Fibroblast of lung (primary cell): ENCODE measurements around the gene KRT38.

Source experiments
- EZH2 ChIP-seq: IDR thresholded peaks from 2 replicates; pipeline ENCODE4 v1.5.1; 2012; ENCODE audit warnings: low read length, control low read depth, mild to moderate bottlenecking; ENCODE audit errors: missing control alignments
- TF ChIP-seq, protein P1 (sequence below), 2 donors: IDR thresholded peaks in 1 of 2; conservative IDR thresholded peaks in 1 of 2; 1 replicate in 1 of 2; 2 replicates in 1 of 2; pipeline ENCODE4 v1.5.1; 2011 to 2012; ENCODE audit warnings: low read length in 2 of 2, control low read depth in 1 of 2, inconsistent platforms in 1 of 2, low read depth in 1 of 2, mild to moderate bottlenecking in 1 of 2

DNA sequence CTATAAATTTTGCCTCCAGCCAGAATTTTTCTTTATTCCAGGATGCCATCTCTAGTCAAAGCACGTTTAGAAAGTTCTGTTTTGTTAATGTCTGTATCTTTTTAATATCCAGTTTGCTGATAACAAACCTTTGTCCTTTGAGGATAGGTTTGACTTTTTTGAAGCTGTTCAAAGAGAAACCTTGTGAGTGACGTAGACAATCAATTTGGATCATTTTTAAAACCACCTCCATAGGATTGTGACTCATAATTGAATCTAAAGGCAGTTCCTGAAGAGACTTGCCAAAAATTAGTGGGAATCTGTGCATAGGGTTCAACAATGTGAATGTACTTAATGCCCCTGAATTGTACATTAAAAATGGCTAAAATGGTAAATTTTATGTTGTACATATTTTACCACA, 49.2 kb downstream of the KRT38 start:
- TF ChIP-seq, protein P1, sequence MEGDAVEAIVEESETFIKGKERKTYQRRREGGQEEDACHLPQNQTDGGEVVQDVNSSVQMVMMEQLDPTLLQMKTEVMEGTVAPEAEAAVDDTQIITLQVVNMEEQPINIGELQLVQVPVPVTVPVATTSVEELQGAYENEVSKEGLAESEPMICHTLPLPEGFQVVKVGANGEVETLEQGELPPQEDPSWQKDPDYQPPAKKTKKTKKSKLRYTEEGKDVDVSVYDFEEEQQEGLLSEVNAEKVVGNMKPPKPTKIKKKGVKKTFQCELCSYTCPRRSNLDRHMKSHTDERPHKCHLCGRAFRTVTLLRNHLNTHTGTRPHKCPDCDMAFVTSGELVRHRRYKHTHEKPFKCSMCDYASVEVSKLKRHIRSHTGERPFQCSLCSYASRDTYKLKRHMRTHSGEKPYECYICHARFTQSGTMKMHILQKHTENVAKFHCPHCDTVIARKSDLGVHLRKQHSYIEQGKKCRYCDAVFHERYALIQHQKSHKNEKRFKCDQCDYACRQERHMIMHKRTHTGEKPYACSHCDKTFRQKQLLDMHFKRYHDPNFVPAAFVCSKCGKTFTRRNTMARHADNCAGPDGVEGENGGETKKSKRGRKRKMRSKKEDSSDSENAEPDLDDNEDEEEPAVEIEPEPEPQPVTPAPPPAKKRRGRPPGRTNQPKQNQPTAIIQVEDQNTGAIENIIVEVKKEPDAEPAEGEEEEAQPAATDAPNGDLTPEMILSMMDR (conservative IDR thresholded peaks at IDR 0.05 in 1 of 2, IDR thresholded peaks at IDR 0.05 in 1 of 2; ENCODE audit: low read depth in 1 of 2, low read length in 2 of 2) = no peak
- TF ChIP-seq EZH2 = no peak
